GM12878 (cell line): ENCODE results near the gene DDX24. TPM values are rescaled to one million over a fixed set of nuclear protein-coding genes. Genes with fewer than 3 reads are reported as not detected.

Experiments used
- ATAC-seq: fragments of 200-7000 bp; cut with Tn5 transposase; 3 replicates; pipeline ENCODE4 v1.9.1; 2020; ENCODE audit warnings: mild to moderate bottlenecking, moderate library complexity
- BruUV-seq: library from RNA; stranded (reverse); fragments of 400-500 nt; replicated peaks from 2 replicates; lab custom pipeline; 2021; lab: Mats Ljungman, UMichigan
- CTCF ChIA-PET: fragments of 300-600 bp; sonication (Branson Sonifier 250); formaldehyde crosslinking; extraction: SDS; loops from one replicate; lab custom pipeline; 2021; ENCODE audit warnings: inconsistent platforms; lab: Yijun Ruan, JAX
- POLR2A ChIA-PET: fragments of 350-600 bp; formaldehyde crosslinking; extraction: SDS; loops from one replicate; lab custom pipeline; 2021; ENCODE audit warnings: inconsistent platforms; lab: Charles Lee
- RAD21 ChIA-PET: fragments of 300-600 bp; sonication (Branson Sonifier 250); formaldehyde crosslinking; loops from one replicate; lab custom pipeline; 2023; ENCODE audit warnings: antibody characterized with exemption; ENCODE audit not compliant: unreplicated experiment; lab: Charles Lee
- SMC1A ChIA-PET: fragments of 300-600 bp; sonication (Branson Sonifier 250); formaldehyde crosslinking; loops from one replicate; lab custom pipeline; 2023; ENCODE audit not compliant: unreplicated experiment, uncharacterized antibody; lab: Charles Lee
- DNase-seq: peaks from one replicate; pipeline ENCODE4 v3.0.0-alpha.2; 2011; ENCODE audit warnings: low read depth, low spot score
- FAIRE-seq: peaks from 3 replicates; lab custom pipeline; 2011; peaks lifted over from hg19 to GRCh38; lab: Jason Lieb, UNC
- H2AFZ ChIP-seq: 2 replicates; pipeline ENCODE4 v1.6.0; 2011; ENCODE audit warnings: low read depth, low read length, control low read depth; ENCODE audit not compliant: control insufficient read depth
- H3K27ac ChIP-seq: 2 replicates; pipeline ENCODE4 v1.5.1; 2011; ENCODE audit warnings: control low read depth; ENCODE audit not compliant: control insufficient read depth, insufficient read depth
- H3K27me3 ChIP-seq, 2 experiments: replicated peaks in 1 of 2; 2 replicates each; pipeline versions ENCODE4 v1.6.0 to v1.6.1; 2011; ENCODE audit warnings: low read length in 1 of 2; ENCODE audit not compliant: control insufficient read depth in 2 of 2, insufficient read depth in 2 of 2
- H3K36me3 ChIP-seq, 2 experiments: 2 replicates each; pipeline ENCODE4 v1.5.1; 2011; ENCODE audit warnings: low read length in 1 of 2; ENCODE audit not compliant: control insufficient read depth in 2 of 2, insufficient read depth in 2 of 2
- H3K4me1 ChIP-seq: 2 replicates; pipeline ENCODE4 v1.6.1; 2011; ENCODE audit warnings: mild to moderate bottlenecking, low read length, moderate library complexity, mixed read lengths; ENCODE audit not compliant: control insufficient read depth, insufficient read depth
- H3K4me2 ChIP-seq: 2 replicates; pipeline ENCODE4 v1.6.0; 2011; ENCODE audit warnings: control low read depth; ENCODE audit not compliant: control insufficient read depth, insufficient read depth
- H3K4me3 ChIP-seq: fragments of 200-600 bp; sonication (generic); 2 replicates; pipeline ENCODE4 v1.5.1; 2016
- H3K79me2 ChIP-seq: 2 replicates; pipeline ENCODE4 v1.6.0; 2011; ENCODE audit warnings: low read length; ENCODE audit not compliant: control insufficient read depth, insufficient read depth
- H3K9ac ChIP-seq: 2 replicates; pipeline ENCODE4 v1.8.0; 2011; ENCODE audit warnings: low read length, control low read depth, mixed read lengths; ENCODE audit not compliant: control insufficient read depth, insufficient read depth
- H3K9me3 ChIP-seq: replicated peaks from 3 replicates; pipeline ENCODE4 v1.5.1; 2011; ENCODE audit warnings: mild to moderate bottlenecking, low read length; ENCODE audit not compliant: control insufficient read depth, insufficient read depth
- H4K20me1 ChIP-seq: 2 replicates; pipeline ENCODE4 v1.6.0; 2011; ENCODE audit not compliant: control insufficient read depth, insufficient read depth
- CBX5 ChIP-seq: sonication (generic); IDR thresholded peaks from 2 replicates; pipeline ENCODE4 v1.6.1; 2016; ENCODE audit warnings: low read depth, moderate library complexity, mild to moderate bottlenecking, inconsistent platforms
- ESRRA ChIP-seq: IDR thresholded peaks from 2 replicates; pipeline ENCODE4 v1.6.1; 2012; ENCODE audit warnings: mild to moderate bottlenecking, low read length, improper control_type of control experiment
- HDAC2 ChIP-seq: fragments of 200-600 bp; sonication (generic); IDR thresholded peaks from 2 replicates; pipeline ENCODE4 v1.6.1; 2017
- LARP7 ChIP-seq: fragments of 450-650 bp; IDR thresholded peaks from 2 replicates; pipeline ENCODE4 v1.6.1; 2017; ENCODE audit warnings: mild to moderate bottlenecking
- MEF2A ChIP-seq: IDR thresholded peaks from 2 replicates; pipeline ENCODE4 v1.6.1; 2011; ENCODE audit warnings: low read depth, mild to moderate bottlenecking, low read length, moderate library complexity; ENCODE audit not compliant: insufficient read depth
- RUNX3 ChIP-seq: IDR thresholded peaks from 2 replicates; pipeline ENCODE4 v1.6.1; 2012; ENCODE audit warnings: low read length, inconsistent platforms
- SP1 ChIP-seq: IDR thresholded peaks from one replicate; pipeline ENCODE4 v1.6.1; 2011; ENCODE audit warnings: low read depth, low read length
- SPI1 ChIP-seq: IDR thresholded peaks from 2 replicates; pipeline ENCODE4 v1.6.1; 2011; ENCODE audit warnings: low read depth, mild to moderate bottlenecking, low read length, moderate library complexity, borderline replicate concordance; ENCODE audit not compliant: insufficient read depth
- SREBF1 ChIP-seq: IDR thresholded peaks from 2 replicates; pipeline ENCODE4 v1.6.1; 2012; ENCODE audit warnings: mild to moderate bottlenecking, low read length
- ZSCAN29 ChIP-seq: fragments of 450-650 bp; IDR thresholded peaks from 2 replicates; pipeline ENCODE4 v1.6.1; 2017; ENCODE audit warnings: mild to moderate bottlenecking, moderate library complexity
- whole genome bisulfite sequencing: methylation state at CpG from one replicate; pipeline ENCODE4 v1.1.6; 2016; ENCODE audit warnings: low lambda C conversion rate; ENCODE audit not compliant: insufficient replicate concordance, insufficient coverage; ENCODE audit errors: missing lambda C conversion rate; 5-methylcytosine and 5-hydroxymethylcytosine counted together
- in situ Hi-C: fragments of 300-500 bp; cut with MboI; formaldehyde crosslinking; loops from 9 replicates; pipeline ENCODE4 v1.14.3; 2018; ENCODE audit warnings: mixed read lengths
- intact Hi-C: fragments of 100-400 bp; cut with micrococcal nuclease; formaldehyde crosslinking; loops from one replicate; pipeline ENCODE4 v1.14.2; 2022; ENCODE audit not compliant: unreplicated experiment
- polyA plus RNA-seq, 11 experiments: library from polyadenylated mRNA; depleted of rRNA in 4 of 11; unstranded in 6 of 11; stranded (reverse) in 5 of 11; fragments of >200 nt; fragmentation: Nextera tagmentation in 4 of 11; fragmentation: Illumina TruSeq in 1 of 11; extraction: Ambion mirVana in 4 of 11; extraction: Trizol in 1 of 11; gene quantifications; 1 replicate in 1 of 11; 2 replicates in 10 of 11; pipeline versions ENCODE4 v1.2.1 to v1.2.3, GENCODE V29; 2011 to 2016; ENCODE audit warnings: inconsistent platforms in 2 of 11, missing spikeins in 2 of 11, low read depth in 1 of 11
- total RNA-seq, 4 experiments: library from RNA; depleted of rRNA in 3 of 4; stranded (reverse); fragments of >200 nt in 3 of 4; fragmentation: Illumina TruSeq in 1 of 4; extraction: Trizol in 1 of 4; gene quantifications; 2 replicates each; pipeline versions ENCODE4 v1.2.1 to v1.2.3, GENCODE V29; 2013 to 2021
- TF ChIP-seq, protein P1 (sequence below): IDR thresholded peaks from 2 replicates; pipeline ENCODE4 v1.6.1; 2011; ENCODE audit warnings: borderline replicate concordance, low read depth, mild to moderate bottlenecking, moderate library complexity, low read length; ENCODE audit not compliant: insufficient read depth, poor library complexity, severe bottlenecking
- TF ChIP-seq, protein P2 (sequence below): IDR thresholded peaks from 2 replicates; pipeline ENCODE4 v1.6.1; 2011; ENCODE audit warnings: mild to moderate bottlenecking, low read depth, low read length, moderate library complexity; ENCODE audit not compliant: insufficient replicate concordance
- TF ChIP-seq, protein P3 (sequence below): fragments of 450-650 bp; IDR thresholded peaks from 2 replicates; pipeline ENCODE4 v1.6.1; 2016; ENCODE audit warnings: mild to moderate bottlenecking

Gene DDX24
- total and polyA plus RNA-seq, 10 of the 15 experiments (the other 5 are each of a cell fraction or from before 2014, with no cell fraction given): 137 to 266 (median 184) TPM

GRCh38 chr14:94088516-94088915 lies 7.5 kb upstream of the DDX24 start (continued):
- TF ChIP-seq, protein P1, sequence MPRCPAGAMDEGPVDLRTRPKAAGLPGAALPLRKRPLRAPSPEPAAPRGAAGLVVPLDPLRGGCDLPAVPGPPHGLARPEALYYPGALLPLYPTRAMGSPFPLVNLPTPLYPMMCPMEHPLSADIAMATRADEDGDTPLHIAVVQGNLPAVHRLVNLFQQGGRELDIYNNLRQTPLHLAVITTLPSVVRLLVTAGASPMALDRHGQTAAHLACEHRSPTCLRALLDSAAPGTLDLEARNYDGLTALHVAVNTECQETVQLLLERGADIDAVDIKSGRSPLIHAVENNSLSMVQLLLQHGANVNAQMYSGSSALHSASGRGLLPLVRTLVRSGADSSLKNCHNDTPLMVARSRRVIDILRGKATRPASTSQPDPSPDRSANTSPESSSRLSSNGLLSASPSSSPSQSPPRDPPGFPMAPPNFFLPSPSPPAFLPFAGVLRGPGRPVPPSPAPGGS: no peak
- TF ChIP-seq CBX5 (no peak), SP1 (no peak), HDAC2 (no peak), SREBF1 (no peak)
- TF ChIP-seq, protein P2, sequence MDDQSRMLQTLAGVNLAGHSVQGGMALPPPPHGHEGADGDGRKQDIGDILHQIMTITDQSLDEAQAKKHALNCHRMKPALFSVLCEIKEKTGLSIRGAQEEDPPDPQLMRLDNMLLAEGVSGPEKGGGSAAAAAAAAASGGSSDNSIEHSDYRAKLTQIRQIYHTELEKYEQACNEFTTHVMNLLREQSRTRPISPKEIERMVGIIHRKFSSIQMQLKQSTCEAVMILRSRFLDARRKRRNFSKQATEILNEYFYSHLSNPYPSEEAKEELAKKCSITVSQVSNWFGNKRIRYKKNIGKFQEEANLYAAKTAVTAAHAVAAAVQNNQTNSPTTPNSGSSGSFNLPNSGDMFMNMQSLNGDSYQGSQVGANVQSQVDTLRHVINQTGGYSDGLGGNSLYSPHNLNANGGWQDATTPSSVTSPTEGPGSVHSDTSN: no peak

GRCh38 chr14:94087891-94088290 lies 6.9 kb upstream of the DDX24 start:
- POLR2A ChIA-PET: no interaction called here
- DNase-seq: no peak
- H3K27me3 ChIP-seq: no peaks in the 10 kb centered on the region
- H3K79me2 ChIP-seq: no peaks in the 10 kb centered on the region
- BruUV-seq: no TSS peak
- H2AFZ ChIP-seq: no peak overlapping the region
- no peak overlapping the region for H3K27ac ChIP-seq
- no peaks in the 10 kb centered on the region for H3K4me1 ChIP-seq
- TF ChIP-seq, protein P1: no peak
- TF ChIP-seq MEF2A (no peak), LARP7 (no peak), SPI1 (no peak), ZSCAN29 (no peak), RUNX3 (no peak), ESRRA (no peak)
- TF ChIP-seq, protein P3, sequence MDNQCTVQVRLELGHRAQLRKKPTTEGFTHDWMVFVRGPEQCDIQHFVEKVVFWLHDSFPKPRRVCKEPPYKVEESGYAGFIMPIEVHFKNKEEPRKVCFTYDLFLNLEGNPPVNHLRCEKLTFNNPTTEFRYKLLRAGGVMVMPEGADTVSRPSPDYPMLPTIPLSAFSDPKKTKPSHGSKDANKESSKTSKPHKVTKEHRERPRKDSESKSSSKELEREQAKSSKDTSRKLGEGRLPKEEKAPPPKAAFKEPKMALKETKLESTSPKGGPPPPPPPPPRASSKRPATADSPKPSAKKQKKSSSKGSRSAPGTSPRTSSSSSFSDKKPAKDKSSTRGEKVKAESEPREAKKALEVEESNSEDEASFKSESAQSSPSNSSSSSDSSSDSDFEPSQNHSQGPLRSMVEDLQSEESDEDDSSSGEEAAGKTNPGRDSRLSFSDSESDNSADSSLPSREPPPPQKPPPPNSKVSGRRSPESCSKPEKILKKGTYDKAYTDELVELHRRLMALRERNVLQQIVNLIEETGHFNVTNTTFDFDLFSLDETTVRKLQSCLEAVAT: no peak
- CTCF ChIA-PET: no interaction called here
- in situ Hi-C loops (no loop called here), intact Hi-C loops (no loop called here)
- no peak overlapping the region for H3K9ac ChIP-seq
- SMC1A ChIA-PET: no interaction called here
- H4K20me1 ChIP-seq: no peaks in the 10 kb centered on the region
- WGBS: 89% methylated on average over 4 of the region's 4 CpGs
- H3K9me3 ChIP-seq: no peaks in the 10 kb centered on the region; the same call in 2 of the 3 replicates
- H3K4me3 ChIP-seq: no peak overlapping the region
- FAIRE-seq: no peak
- H3K36me3 ChIP-seq: no peaks in the 10 kb centered on the region
- ATAC-seq: no peak
- no peak overlapping the region for H3K4me2 ChIP-seq
- RAD21 ChIA-PET: no interaction called here
